ENCODE measurements around the gene PSG5.
"Not testable (repeated sequence)": the region's sequence is repeated elsewhere in the genome, so short reads cannot be mapped to it uniquely, and the experiment has no call there.

Gene PSG5

GRCh38 chr19:43186311-43186935 is at the start of gene PSG5:
TSS of gene PSG5 (minus strand) at chr19:43186536. CDS start at chr19:43186405, 131 bp downstream.
- TF ChIP-seq CTCF (IDR thresholded peaks at IDR 0.05): not testable (repeated sequence)

- no peak for TF ChIP-seq CTCF (IDR thresholded peaks at IDR 0.05)
These were observed 43.0 kb upstream of the PSG5 start for GRCh38 chr19:43229315-43229714.

- TF ChIP-seq CTCF (IDR thresholded peaks at IDR 0.05): no peak
These were observed 38.5 kb upstream of the PSG5 start for GRCh38 chr19:43224855-43225253.

GRCh38 chr19:43207991-43208390 is 21.7 kb upstream of the PSG5 start:
- TF ChIP-seq CTCF (IDR thresholded peaks at IDR 0.05): no peak

GRCh38 chr19:43207174-43207573 is 20.8 kb upstream of the PSG5 start:
- TF ChIP-seq CTCF (IDR thresholded peaks at IDR 0.05): peak; percentile 67

GRCh38 chr19:43205471-43206105 is 19.3 kb upstream of the PSG5 start, which contains the start of gene PSG4:
TSS of gene PSG4 (minus strand) at chr19:43205638. CDS start at chr19:43205536, 102 bp downstream.
- not testable (repeated sequence) for TF ChIP-seq CTCF (IDR thresholded peaks at IDR 0.05)

GRCh38 chr19:43179569-43180147 is 6.7 kb downstream of the PSG5 start:
- peak; percentile 16; the same call in 1 of the 2 replicates for TF ChIP-seq CTCF (IDR thresholded peaks at IDR 0.05)
